Suprapubic skin (tissue), 4 donors: ENCODE results near the gene DMRTB1. TPM values are rescaled to one million over a fixed set of nuclear protein-coding genes. Genes with fewer than 3 reads are reported as not detected.

Experiments used
- DNase-seq, 2 donors: peaks; one replicate each; pipeline ENCODE4 v3.0.0-alpha.2; 2019; ENCODE audit warnings: low spot score in 2 of 2
- H3K27ac ChIP-seq: fragments of 200-600 bp; sonication (generic); one replicate; pipeline ENCODE4 v1.5.1; 2019
- H3K27me3 ChIP-seq: fragments of 200-600 bp; sonication (generic); one replicate; pipeline ENCODE4 v1.5.1; 2019
- H3K36me3 ChIP-seq: fragments of 200-600 bp; sonication (generic); one replicate; pipeline ENCODE4 v1.5.1; 2019
- H3K4me1 ChIP-seq: fragments of 200-600 bp; sonication (generic); one replicate; pipeline ENCODE4 v1.5.1; 2019
- H3K4me3 ChIP-seq: fragments of 200-600 bp; sonication (generic); one replicate; pipeline ENCODE4 v1.5.1; 2019; ENCODE audit warnings: mild to moderate bottlenecking
- H3K9me3 ChIP-seq: fragments of 200-600 bp; sonication (generic); one replicate; pipeline ENCODE4 v1.5.1; 2019
- EP300 ChIP-seq: sonication (generic); formaldehyde crosslinking; IDR thresholded peaks from one replicate; pipeline ENCODE4 v1.6.1; 2017; ENCODE audit warnings: antibody characterized with exemption
- POLR2A ChIP-seq, 2 donors: fragments of 450-650 bp; IDR thresholded peaks; one replicate each; pipeline ENCODE4 v1.6.1; 2017; ENCODE audit warnings: antibody characterized with exemption in 2 of 2, mild to moderate bottlenecking in 2 of 2, moderate library complexity in 2 of 2
- POLR2AphosphoS5 ChIP-seq, 3 donors: sonication (generic); formaldehyde crosslinking; IDR thresholded peaks; one replicate each; pipeline ENCODE4 v1.6.1; 2017; ENCODE audit warnings: antibody characterized with exemption in 3 of 3
- WGBS: methylation state at CpG from one replicate; pipeline ENCODE4 v1.1.5; 2018; 5-methylcytosine and 5-hydroxymethylcytosine counted together
- total RNA-seq, 4 donors: library from RNA; depleted of rRNA; stranded (reverse); fragments of >200 nt; gene quantifications; one replicate each; pipeline ENCODE4 v1.1.0, GENCODE V29; 2016
- TF ChIP-seq, protein P1 (sequence below), 2 donors: fragments of 200-600 bp in 1 of 2; fragments of 450-650 bp in 1 of 2; sonication (generic) in 1 of 2; IDR thresholded peaks; one replicate each; pipeline ENCODE4 v1.5.1; 2016 to 2019; ENCODE audit warnings: antibody characterized with exemption in 2 of 2, mild to moderate bottlenecking in 1 of 2, moderate library complexity in 1 of 2

Gene DMRTB1
- total RNA-seq, 4 donors from 2014 or later = not detected

GRCh38 chr1:53435151-53435550 is 24.0 kb upstream of the DMRTB1 start:
- Histone ChIP-seq H3K9me3 (no peaks in the 10 kb centered on the region), H3K36me3 (no peaks in the 10 kb centered on the region), H3K27ac (no peak overlapping the region), H3K4me1 (no peaks in the 10 kb centered on the region), H3K27me3 (peaks cover 15% of the 10 kb centered on the region), H3K4me3 (no peak overlapping the region)
- DNase-seq = no peak
- no peak for TF ChIP-seq POLR2AphosphoS5 (IDR thresholded peaks at IDR 0.05)
- no peak for TF ChIP-seq EP300
- no peak for TF ChIP-seq POLR2A (IDR thresholded peaks at IDR 0.05)
- TF ChIP-seq, protein P1, sequence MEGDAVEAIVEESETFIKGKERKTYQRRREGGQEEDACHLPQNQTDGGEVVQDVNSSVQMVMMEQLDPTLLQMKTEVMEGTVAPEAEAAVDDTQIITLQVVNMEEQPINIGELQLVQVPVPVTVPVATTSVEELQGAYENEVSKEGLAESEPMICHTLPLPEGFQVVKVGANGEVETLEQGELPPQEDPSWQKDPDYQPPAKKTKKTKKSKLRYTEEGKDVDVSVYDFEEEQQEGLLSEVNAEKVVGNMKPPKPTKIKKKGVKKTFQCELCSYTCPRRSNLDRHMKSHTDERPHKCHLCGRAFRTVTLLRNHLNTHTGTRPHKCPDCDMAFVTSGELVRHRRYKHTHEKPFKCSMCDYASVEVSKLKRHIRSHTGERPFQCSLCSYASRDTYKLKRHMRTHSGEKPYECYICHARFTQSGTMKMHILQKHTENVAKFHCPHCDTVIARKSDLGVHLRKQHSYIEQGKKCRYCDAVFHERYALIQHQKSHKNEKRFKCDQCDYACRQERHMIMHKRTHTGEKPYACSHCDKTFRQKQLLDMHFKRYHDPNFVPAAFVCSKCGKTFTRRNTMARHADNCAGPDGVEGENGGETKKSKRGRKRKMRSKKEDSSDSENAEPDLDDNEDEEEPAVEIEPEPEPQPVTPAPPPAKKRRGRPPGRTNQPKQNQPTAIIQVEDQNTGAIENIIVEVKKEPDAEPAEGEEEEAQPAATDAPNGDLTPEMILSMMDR (IDR thresholded peaks at IDR 0.05) = no peak
- WGBS = 86% methylated on average over 4 of the region's 4 CpGs

DNA sequence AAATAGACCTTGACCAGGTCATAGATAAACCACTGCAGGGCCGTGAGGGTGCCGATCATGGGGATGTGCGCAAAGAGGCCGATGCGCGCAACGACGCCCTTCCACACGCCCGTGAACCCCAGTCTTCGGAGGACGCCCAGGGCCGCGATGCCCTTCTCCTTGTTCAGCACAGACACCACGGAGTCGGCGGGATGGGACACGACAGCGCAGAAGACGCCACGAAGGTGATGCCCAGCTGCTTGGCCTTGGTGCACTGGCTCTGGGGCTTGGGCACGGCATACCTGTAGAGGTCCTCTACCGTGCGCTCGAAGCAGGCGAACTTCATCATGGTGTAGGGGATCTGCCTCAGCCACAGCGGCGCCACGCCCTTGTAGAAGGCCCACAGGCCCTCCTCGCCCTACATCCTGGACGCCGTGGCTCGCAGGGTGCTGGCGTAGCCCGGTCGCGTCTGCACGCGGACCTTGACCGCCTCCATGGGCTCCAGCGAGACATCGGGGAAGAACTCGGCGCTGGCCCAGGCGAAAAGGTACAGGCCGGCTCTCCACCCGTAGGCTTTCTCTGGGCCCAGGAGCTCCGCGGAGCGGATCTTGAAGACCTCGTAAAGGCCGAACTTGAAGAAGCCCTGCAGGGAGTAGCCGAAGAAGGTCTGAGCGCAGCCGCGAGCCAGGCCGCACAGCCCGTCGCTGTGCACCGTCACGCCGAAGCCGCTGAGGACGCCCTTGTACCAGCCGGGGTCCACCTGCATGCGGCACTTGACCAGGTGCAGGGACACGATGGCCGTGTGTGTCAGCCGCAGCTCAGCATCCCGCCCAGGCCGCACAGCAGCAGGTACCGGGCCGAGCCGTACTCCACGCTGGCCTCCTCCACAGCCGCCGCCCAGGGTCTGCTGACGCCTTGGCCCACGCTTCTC is 20.5 kb upstream of the DMRTB1 start:
- Histone ChIP-seq H3K4me3 (no peak overlapping the region), H3K27me3 (peaks cover 11% of the 10 kb centered on the region), H3K9me3 (no peaks in the 10 kb centered on the region), H3K4me1 (no peaks in the 10 kb centered on the region), H3K36me3 (no peaks in the 10 kb centered on the region), H3K27ac (no peak overlapping the region)
- TF ChIP-seq, protein P1 (IDR thresholded peaks at IDR 0.05) = no peak
- TF ChIP-seq POLR2A (IDR thresholded peaks at IDR 0.05) = no peak
- no peak for TF ChIP-seq EP300
- TF ChIP-seq POLR2AphosphoS5 (IDR thresholded peaks at IDR 0.05) = no peak
- DNase-seq = no peak
- WGBS = 97% methylated on average over 42 of the region's 79 CpGs

DNA sequence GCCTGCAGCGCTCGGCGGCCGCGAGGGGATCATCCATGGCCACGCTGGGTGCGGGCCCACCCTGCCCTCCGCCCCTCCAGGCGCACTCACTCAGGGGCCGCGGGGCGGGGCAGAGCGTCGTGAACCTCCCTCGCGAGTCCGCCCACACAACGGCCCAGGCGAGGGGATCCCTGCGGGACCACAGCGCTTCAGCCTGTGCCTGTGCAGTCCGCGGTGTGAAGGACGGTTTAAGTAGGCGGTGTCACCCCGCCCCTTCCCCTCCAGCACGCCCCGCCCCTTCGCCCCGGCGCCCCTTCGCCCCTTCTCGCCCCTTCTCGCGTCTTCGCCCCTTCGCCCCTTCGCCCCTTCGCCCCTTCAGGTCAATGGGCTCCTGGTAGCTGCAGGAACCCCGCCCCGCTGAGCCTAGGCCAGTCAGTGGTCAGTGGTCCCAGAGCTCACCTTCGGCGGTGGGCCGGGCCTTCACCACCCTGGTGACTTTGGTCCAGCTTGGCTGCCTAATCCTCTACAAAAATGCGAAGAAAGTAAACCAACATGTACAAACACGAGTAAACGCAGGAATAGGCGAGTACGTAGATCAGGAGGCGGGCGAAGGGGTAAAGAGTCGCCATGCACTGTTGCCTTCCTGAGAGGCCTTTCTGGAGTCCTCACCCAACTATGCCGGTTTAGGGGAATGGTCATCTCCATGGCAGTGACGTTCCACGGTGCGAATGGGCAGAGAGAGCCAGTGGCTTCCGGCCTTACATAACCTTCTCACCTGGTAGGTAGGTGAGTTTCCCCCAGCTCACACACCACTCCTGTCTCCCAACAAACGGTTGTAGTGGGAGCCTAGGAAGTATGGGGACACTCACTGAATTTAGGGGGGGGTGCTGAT is 19.6 kb upstream of the DMRTB1 start:
- Histone ChIP-seq H3K4me3 (no peak overlapping the region), H3K27ac (no peak overlapping the region), H3K4me1 (no peaks in the 10 kb centered on the region), H3K36me3 (no peaks in the 10 kb centered on the region), H3K9me3 (no peaks in the 10 kb centered on the region), H3K27me3 (peaks cover 5% of the 10 kb centered on the region)
- WGBS = 97% methylated on average over 58 of the region's 58 CpGs
- DNase-seq = no peak
- TF ChIP-seq POLR2A (IDR thresholded peaks at IDR 0.05) (no peak), POLR2AphosphoS5 (IDR thresholded peaks at IDR 0.05) (no peak), EP300 (no peak)
- TF ChIP-seq, protein P1 (IDR thresholded peaks at IDR 0.05) = no peak

DNA sequence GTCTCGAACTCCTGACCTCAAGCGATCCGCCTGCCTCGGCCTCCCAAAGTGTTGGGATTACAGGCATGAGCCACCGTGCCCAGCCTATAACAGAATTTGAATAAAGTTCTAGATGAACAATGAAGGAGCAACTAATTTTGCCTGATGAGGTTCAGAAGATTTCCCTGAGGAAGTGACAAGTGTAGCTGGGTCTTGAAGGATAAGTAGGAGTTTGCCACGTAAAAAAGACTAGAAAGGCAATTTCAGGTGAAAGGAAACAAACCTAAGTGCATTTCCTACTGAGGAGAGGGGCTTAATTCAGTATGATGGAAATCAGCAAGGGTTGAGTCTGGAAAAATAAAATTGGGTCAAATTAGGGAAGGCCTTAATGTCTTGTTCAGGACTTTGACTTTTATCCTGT is 18.6 kb upstream of the DMRTB1 start:
- DNase-seq = no peak
- Histone ChIP-seq H3K4me3 (no peak overlapping the region), H3K36me3 (no peaks in the 10 kb centered on the region), H3K27me3 (peaks cover 5% of the 10 kb centered on the region), H3K4me1 (no peaks in the 10 kb centered on the region), H3K27ac (no peak overlapping the region), H3K9me3 (no peaks in the 10 kb centered on the region)
- TF ChIP-seq EP300 (no peak), POLR2A (IDR thresholded peaks at IDR 0.05) (no peak), POLR2AphosphoS5 (IDR thresholded peaks at IDR 0.05) (no peak)
- TF ChIP-seq, protein P1 (IDR thresholded peaks at IDR 0.05) = no peak
- WGBS = 95% methylated on average over 6 of the region's 6 CpGs

- Histone ChIP-seq H3K4me1 (no peaks in the 10 kb centered on the region), H3K27me3 (no peaks in the 10 kb centered on the region), H3K27ac (no peak overlapping the region), H3K9me3 (no peaks in the 10 kb centered on the region), H3K36me3 (no peaks in the 10 kb centered on the region), H3K4me3 (no peak overlapping the region)
- TF ChIP-seq EP300 = no peak
- TF ChIP-seq POLR2AphosphoS5 (IDR thresholded peaks at IDR 0.05) = no peak
- TF ChIP-seq, protein P1 (IDR thresholded peaks at IDR 0.05) = no peak
- TF ChIP-seq POLR2A (IDR thresholded peaks at IDR 0.05) = no peak
- DNase-seq = no peak
- 50% methylated on average over 2 of the region's 2 CpGs for WGBS
These were observed 16.9 kb upstream of the DMRTB1 start for GRCh38 chr1:53442299-53442698.
